Stimulated activated memory B cell treated with anti-CD40 and anti-IgM and Interleukin-4, amounts not matched to agents 10 μg/mL and 1 μg/mL and 100 μg/mL, for 72 hours (primary cell): ENCODE measurements around the gene GNAL.
A peak's percentile ranks its signal among the peaks of the same experiment; 100 is the strongest.
"Not testable (repeated sequence)": the region's sequence is repeated elsewhere in the genome, so short reads cannot be mapped to it uniquely, and the experiment has no call there.

Experiments used
- ATAC-seq: fragments of 150-1000 bp; cut with Tn5 transposase; 2 replicates; pipeline ENCODE4 v1.10.0; 2021
- H3K27ac Mint-ChIP-seq: one replicate; pipeline ENCODE4 v1.8.0; 2022; ENCODE audit warnings: mild to moderate bottlenecking, mixed read lengths
- H3K27me3 Mint-ChIP-seq: one replicate; pipeline ENCODE4 v1.8.0; 2022; ENCODE audit warnings: mixed read lengths
- H3K36me3 Mint-ChIP-seq: one replicate; pipeline ENCODE4 v1.8.0; 2022; ENCODE audit warnings: mixed read lengths
- H3K4me1 Mint-ChIP-seq: one replicate; pipeline ENCODE4 v1.8.0; 2022; ENCODE audit warnings: mixed read lengths
- H3K4me3 Mint-ChIP-seq: one replicate; pipeline ENCODE4 v1.8.0; 2022; ENCODE audit warnings: mild to moderate bottlenecking, moderate library complexity, mixed read lengths
- H3K9me3 Mint-ChIP-seq: one replicate; pipeline ENCODE4 v1.8.0; 2022; ENCODE audit warnings: mixed read lengths

The GNAL gene

DNA sequence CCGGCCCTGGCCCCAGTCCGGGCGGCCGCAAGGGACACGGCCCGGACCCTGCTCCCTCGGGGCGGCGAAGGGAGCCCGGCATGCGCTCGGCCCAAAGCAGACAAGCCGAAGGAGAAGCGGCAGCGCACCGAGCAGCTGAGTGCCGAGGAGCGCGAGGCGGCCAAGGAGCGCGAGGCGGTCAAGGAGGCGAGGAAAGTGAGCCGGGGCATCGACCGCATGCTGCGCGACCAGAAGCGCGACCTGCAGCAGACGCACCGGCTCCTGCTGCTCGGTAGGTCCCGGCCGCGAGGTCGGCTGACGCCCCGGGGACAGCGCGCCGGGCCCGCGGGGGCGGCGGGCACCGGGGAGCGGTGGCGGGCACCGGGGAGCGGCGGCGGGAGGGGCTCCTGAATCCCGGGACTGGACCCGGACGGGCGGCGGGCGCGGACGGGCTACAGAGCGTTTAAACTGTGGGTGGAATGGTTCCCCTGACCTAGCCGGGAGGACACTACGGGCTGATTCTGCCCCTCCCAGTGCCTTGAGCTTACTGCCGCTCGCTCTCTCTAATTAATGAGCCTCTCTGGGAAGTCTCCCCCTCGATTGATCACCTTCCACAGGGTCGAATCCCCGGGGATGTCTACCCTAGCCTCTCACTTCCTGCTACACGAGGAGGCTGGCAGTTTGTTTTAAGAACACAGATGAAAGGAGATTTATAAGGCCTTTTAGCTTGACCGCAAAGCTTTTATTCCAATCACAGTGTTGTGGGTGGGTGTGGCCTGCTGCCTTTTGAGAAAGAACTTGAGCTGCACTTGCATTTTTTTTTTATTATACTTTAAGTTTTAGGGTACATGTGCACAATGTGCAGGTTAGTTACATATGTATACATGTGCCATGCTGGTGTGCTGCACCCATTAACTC is 853 bp downstream of the GNAL start:
- no peaks in the 10 kb centered on the region for H3K9me3 Mint-ChIP-seq
- H3K4me3 Mint-ChIP-seq = peak overlapping the region; percentile 52
- H3K36me3 Mint-ChIP-seq = no peaks in the 10 kb centered on the region
- peaks cover 54% of the 10 kb centered on the region for H3K27me3 Mint-ChIP-seq
- H3K27ac Mint-ChIP-seq = no peak overlapping the region
- peak; percentile 68 for ATAC-seq
- peaks cover 9% of the 10 kb centered on the region for H3K4me1 Mint-ChIP-seq

DNA sequence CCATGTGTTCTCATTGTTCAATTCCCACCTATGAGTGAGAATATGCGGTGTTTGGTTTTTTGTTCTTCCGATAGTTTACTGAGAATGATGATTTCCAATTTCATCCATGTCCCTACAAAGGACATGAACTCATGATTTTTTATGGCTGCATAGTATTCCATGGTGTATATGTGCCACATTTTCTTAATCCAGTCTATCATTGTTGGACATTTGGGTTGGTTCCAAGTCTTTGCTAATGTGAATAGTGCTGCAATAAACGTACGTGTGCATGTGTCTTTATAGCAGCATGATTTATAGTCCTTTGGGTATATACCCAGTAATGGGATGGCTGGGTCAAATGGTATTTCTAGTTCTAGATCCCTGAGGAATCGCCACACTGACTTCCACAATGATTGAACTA is 1.6 kb downstream of the GNAL start:
- H3K4me3 Mint-ChIP-seq, H3K36me3 Mint-ChIP-seq, ATAC-seq, H3K27ac Mint-ChIP-seq, H3K9me3 Mint-ChIP-seq, H3K4me1 Mint-ChIP-seq: not testable (repeated sequence)
- peaks cover 60% of the 10 kb centered on the region for H3K27me3 Mint-ChIP-seq

- Mint-ChIP-seq H3K4me1 (no peaks in the 10 kb centered on the region), H3K36me3 (no peaks in the 10 kb centered on the region), H3K27me3 (peaks cover 53% of the 10 kb centered on the region), H3K9me3 (no peaks in the 10 kb centered on the region), H3K27ac (no peak overlapping the region), H3K4me3 (no peak overlapping the region)
- no peak for ATAC-seq
These were observed 6.7 kb downstream of the GNAL start for GRCh38 chr18:11695736-11696135.

DNA sequence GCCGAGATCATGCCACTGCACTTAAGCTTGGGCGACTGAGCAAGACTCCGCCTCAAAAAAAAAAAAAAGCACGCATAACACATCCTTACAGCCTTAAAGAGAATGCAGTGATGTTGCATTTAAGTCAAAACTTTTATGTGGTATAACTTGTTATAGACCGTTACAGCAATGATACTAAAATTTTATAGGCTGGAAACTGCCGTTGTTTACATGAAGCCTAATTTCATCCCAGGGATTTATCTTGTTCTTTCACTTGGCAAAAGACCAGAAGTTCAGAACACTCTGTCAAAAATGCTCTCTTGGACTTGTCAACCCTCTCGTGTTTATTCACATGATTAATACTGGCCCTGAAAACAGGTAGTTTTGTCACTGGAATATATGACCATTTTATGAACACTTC is 7.4 kb downstream of the GNAL start:
- H3K27ac Mint-ChIP-seq = no peak overlapping the region
- no peak for ATAC-seq
- H3K9me3 Mint-ChIP-seq = no peaks in the 10 kb centered on the region
- H3K4me1 Mint-ChIP-seq = no peaks in the 10 kb centered on the region
- no peaks in the 10 kb centered on the region for H3K36me3 Mint-ChIP-seq
- H3K4me3 Mint-ChIP-seq = no peak overlapping the region
- H3K27me3 Mint-ChIP-seq = peaks cover 53% of the 10 kb centered on the region

DNA sequence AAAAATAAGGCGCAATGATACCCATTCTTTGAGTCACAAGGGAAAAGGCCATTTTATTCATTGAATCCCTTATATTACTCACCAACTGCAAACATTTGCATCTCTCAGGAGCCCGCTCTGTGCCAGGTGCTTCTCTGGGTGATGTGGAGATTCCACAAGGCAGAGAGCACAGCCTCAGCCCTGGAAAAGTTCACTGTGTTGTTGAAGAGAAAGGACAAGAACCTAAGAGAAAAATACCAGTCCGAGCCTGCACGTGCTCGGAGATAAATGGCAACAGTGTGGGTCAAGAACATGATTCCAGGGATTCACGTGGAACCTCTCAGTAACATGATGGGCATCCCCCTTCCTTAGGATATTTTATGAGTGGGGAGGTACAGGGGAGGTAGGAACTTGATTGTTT is 11.8 kb downstream of the GNAL start:
- no peaks in the 10 kb centered on the region for H3K4me1 Mint-ChIP-seq
- no peaks in the 10 kb centered on the region for H3K9me3 Mint-ChIP-seq
- no peak for ATAC-seq
- H3K4me3 Mint-ChIP-seq = no peak overlapping the region
- H3K27me3 Mint-ChIP-seq = peaks cover 21% of the 10 kb centered on the region
- H3K36me3 Mint-ChIP-seq = no peaks in the 10 kb centered on the region
- no peak overlapping the region for H3K27ac Mint-ChIP-seq

GRCh38 chr18:11710578-11710977 is 21.5 kb downstream of the GNAL start:
- H3K4me1 Mint-ChIP-seq = no peaks in the 10 kb centered on the region
- H3K36me3 Mint-ChIP-seq = peaks cover 13% of the 10 kb centered on the region
- no peak for ATAC-seq
- no peak overlapping the region for H3K27ac Mint-ChIP-seq
- H3K27me3 Mint-ChIP-seq = peaks cover 45% of the 10 kb centered on the region
- H3K9me3 Mint-ChIP-seq = peaks cover 17% of the 10 kb centered on the region
- no peak overlapping the region for H3K4me3 Mint-ChIP-seq

- Mint-ChIP-seq H3K36me3 (peaks cover 13% of the 10 kb centered on the region), H3K9me3 (peaks cover 16% of the 10 kb centered on the region), H3K4me3 (no peak overlapping the region), H3K27me3 (peaks cover 55% of the 10 kb centered on the region), H3K4me1 (no peaks in the 10 kb centered on the region), H3K27ac (no peak overlapping the region)
- no peak for ATAC-seq
These were observed 24.7 kb downstream of the GNAL start for GRCh38 chr18:11713756-11714155.

GRCh38 chr18:11714244-11714918 is 25.3 kb downstream of the GNAL start:
- H3K4me1 Mint-ChIP-seq = peaks cover under 1% of the 10 kb centered on the region
- H3K9me3 Mint-ChIP-seq = peaks cover 11% of the 10 kb centered on the region
- H3K27me3 Mint-ChIP-seq = peaks cover 55% of the 10 kb centered on the region
- no peak for ATAC-seq
- no peak overlapping the region for H3K27ac Mint-ChIP-seq
- H3K4me3 Mint-ChIP-seq = no peak overlapping the region
- peaks cover 13% of the 10 kb centered on the region for H3K36me3 Mint-ChIP-seq

DNA sequence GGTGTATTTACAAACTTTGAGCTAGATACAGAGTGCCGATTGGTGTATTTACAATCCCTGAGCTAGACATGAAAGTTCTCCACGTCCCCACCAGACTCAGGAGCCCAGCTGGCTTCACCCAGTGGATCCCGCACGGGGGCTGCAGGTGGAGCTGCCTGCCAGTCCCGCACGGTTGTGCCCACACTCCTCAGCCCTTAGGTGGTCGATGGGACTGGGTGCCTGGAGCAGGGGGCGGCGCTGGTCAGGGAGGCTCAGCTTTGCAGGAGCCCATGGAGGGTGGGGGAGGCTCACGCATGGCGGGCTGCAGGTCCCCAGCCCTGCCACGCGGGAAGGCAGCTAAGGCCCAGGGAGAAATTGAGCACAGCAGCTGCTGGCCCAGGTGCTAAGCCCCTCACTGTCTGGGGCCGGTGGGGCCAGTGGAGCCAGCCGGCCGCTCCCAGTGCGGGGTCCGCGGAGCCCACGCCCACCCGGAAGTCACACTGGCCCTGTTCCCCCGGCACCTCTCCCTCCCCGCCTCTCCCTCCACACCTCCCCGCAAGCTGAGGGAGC is 27.8 kb downstream of the GNAL start:
- not testable (repeated sequence) for H3K9me3 Mint-ChIP-seq, H3K27ac Mint-ChIP-seq, ATAC-seq, H3K36me3 Mint-ChIP-seq, H3K4me3 Mint-ChIP-seq
- H3K4me1 Mint-ChIP-seq = peaks cover 13% of the 10 kb centered on the region
- peaks cover 44% of the 10 kb centered on the region for H3K27me3 Mint-ChIP-seq

GRCh38 chr18:11719050-11719449 is 30.0 kb downstream of the GNAL start:
- ATAC-seq = no peak
- Mint-ChIP-seq H3K27ac (no peak overlapping the region), H3K36me3 (no peaks in the 10 kb centered on the region), H3K27me3 (peaks cover 25% of the 10 kb centered on the region), H3K9me3 (no peaks in the 10 kb centered on the region), H3K4me1 (peaks cover 13% of the 10 kb centered on the region), H3K4me3 (no peak overlapping the region)

DNA sequence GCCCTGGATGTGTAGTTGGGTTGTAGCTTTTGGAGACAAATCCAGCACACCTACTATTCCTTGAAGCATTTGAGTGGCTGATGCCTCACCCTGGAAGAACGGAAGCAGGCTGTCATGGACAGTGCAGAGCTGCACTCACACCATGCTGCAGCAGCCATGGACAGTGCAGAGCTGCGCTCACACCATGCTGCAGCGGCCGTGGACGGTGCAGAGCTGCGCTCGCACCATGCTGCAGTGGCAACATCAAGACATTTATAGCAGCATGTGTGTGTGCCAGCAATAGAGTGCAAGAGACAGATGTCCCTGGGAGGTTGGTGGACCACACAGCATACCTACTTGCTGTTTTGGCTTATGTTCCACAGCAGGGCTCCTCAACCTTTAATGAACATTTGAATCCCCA is 30.6 kb downstream of the GNAL start:
- Mint-ChIP-seq H3K4me3 (no peak overlapping the region), H3K27ac (no peak overlapping the region), H3K4me1 (peaks cover 13% of the 10 kb centered on the region), H3K27me3 (peaks cover 19% of the 10 kb centered on the region), H3K36me3 (no peaks in the 10 kb centered on the region), H3K9me3 (no peaks in the 10 kb centered on the region)
- ATAC-seq = peak; percentile 20

GRCh38 chr18:11721720-11722119 is 32.7 kb downstream of the GNAL start:
- H3K9me3 Mint-ChIP-seq = peaks cover 3% of the 10 kb centered on the region
- no peaks in the 10 kb centered on the region for H3K36me3 Mint-ChIP-seq
- H3K4me3 Mint-ChIP-seq = no peak overlapping the region
- ATAC-seq = no peak
- H3K4me1 Mint-ChIP-seq = peaks cover 13% of the 10 kb centered on the region
- no peak overlapping the region for H3K27ac Mint-ChIP-seq
- no peaks in the 10 kb centered on the region for H3K27me3 Mint-ChIP-seq

- Mint-ChIP-seq H3K36me3 (no peaks in the 10 kb centered on the region), H3K9me3 (peaks cover 3% of the 10 kb centered on the region), H3K4me3 (no peak overlapping the region), H3K4me1 (peaks cover 8% of the 10 kb centered on the region), H3K27me3 (peaks cover 15% of the 10 kb centered on the region), H3K27ac (no peak overlapping the region)
- ATAC-seq = no peak
These were observed 35.7 kb downstream of the GNAL start for GRCh38 chr18:11724781-11725180.

GRCh38 chr18:11726556-11726955 is 37.5 kb downstream of the GNAL start:
- Mint-ChIP-seq H3K9me3 (peaks cover 3% of the 10 kb centered on the region), H3K4me1 (no peaks in the 10 kb centered on the region), H3K27ac (no peak overlapping the region), H3K36me3 (no peaks in the 10 kb centered on the region), H3K27me3 (peaks cover 17% of the 10 kb centered on the region), H3K4me3 (no peak overlapping the region)
- ATAC-seq = no peak

- Mint-ChIP-seq H3K27ac (no peak overlapping the region), H3K4me3 (no peak overlapping the region), H3K9me3 (peaks cover 3% of the 10 kb centered on the region), H3K4me1 (peaks cover 9% of the 10 kb centered on the region), H3K27me3 (peaks cover 34% of the 10 kb centered on the region), H3K36me3 (no peaks in the 10 kb centered on the region)
- no peak for ATAC-seq
These were observed 39.2 kb downstream of the GNAL start for GRCh38 chr18:11728249-11728648.

DNA sequence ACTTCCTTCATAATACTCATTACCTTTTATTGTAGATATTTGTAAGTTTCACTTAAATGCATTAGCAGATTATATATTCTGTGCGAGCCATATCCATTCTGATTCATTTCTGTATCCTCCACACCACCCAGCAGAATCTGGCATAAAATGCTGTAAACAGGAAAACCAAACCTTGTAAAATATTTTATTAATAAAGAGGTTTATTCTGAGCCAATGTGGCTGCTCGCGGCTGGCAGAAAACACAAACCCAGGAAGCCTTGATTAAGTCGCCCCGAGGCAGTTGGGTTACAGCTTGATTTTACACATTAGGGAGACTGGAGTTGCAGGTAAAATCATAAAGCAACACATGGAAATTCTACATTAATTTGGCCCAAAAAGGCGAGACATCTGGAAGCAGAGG is 40.5 kb downstream of the GNAL start:
- Mint-ChIP-seq H3K9me3 (peaks cover 3% of the 10 kb centered on the region), H3K36me3 (no peaks in the 10 kb centered on the region), H3K4me3 (no peak overlapping the region), H3K27ac (no peak overlapping the region), H3K4me1 (peaks cover 10% of the 10 kb centered on the region), H3K27me3 (peaks cover 37% of the 10 kb centered on the region)
- no peak for ATAC-seq
